Vagina (tissue), 2 donors: ENCODE results near the gene CASP5.

Source experiments
- POLR2A ChIP-seq, 2 donors: fragments of 450-650 bp; IDR thresholded peaks; one replicate each; pipeline ENCODE4 v1.6.1; 2017; ENCODE audit warnings: antibody characterized with exemption in 2 of 2, mild to moderate bottlenecking in 2 of 2, moderate library complexity in 2 of 2
- POLR2AphosphoS5 ChIP-seq, 2 donors: sonication (generic); formaldehyde crosslinking; IDR thresholded peaks; one replicate each; pipeline ENCODE4 v1.9.0; 2017; ENCODE audit warnings: antibody characterized with exemption in 2 of 2, mild to moderate bottlenecking in 2 of 2, low read depth in 1 of 2; ENCODE audit not compliant: insufficient read depth in 1 of 2
- TF ChIP-seq, protein P1 (sequence below), 3 experiments: fragments of 450-650 bp in 2 of 3; fragments of 200-600 bp in 1 of 3; sonication (generic) in 1 of 3; IDR thresholded peaks; one replicate each; pipeline ENCODE4 v1.5.1; 2017 to 2019; ENCODE audit warnings: antibody characterized with exemption in 3 of 3, mild to moderate bottlenecking in 2 of 3, moderate library complexity in 2 of 3

DNA sequence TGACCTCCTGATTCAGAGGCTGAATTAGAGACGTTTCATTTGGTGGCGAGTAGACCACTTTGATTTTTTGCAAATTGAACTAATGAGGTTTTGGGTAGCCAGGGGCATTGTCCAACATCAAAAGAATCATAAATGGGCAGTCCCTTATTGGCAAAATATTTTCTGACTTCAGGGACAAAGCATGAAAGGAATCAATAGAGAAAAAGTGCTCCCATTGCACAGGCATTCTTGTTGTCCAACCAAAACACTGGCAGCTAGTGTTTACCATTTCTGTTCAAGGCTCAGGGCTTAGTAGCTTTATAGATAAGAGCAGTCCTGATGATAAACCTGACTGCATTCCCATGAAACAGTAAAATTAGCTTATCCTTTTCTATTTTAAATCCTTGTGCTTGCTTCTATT lies 28.6 kb upstream of the CASP5 start:
- TF ChIP-seq, protein P1, sequence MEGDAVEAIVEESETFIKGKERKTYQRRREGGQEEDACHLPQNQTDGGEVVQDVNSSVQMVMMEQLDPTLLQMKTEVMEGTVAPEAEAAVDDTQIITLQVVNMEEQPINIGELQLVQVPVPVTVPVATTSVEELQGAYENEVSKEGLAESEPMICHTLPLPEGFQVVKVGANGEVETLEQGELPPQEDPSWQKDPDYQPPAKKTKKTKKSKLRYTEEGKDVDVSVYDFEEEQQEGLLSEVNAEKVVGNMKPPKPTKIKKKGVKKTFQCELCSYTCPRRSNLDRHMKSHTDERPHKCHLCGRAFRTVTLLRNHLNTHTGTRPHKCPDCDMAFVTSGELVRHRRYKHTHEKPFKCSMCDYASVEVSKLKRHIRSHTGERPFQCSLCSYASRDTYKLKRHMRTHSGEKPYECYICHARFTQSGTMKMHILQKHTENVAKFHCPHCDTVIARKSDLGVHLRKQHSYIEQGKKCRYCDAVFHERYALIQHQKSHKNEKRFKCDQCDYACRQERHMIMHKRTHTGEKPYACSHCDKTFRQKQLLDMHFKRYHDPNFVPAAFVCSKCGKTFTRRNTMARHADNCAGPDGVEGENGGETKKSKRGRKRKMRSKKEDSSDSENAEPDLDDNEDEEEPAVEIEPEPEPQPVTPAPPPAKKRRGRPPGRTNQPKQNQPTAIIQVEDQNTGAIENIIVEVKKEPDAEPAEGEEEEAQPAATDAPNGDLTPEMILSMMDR (IDR thresholded peaks at IDR 0.05): no peak
- TF ChIP-seq POLR2A (IDR thresholded peaks at IDR 0.05) (no peak), POLR2AphosphoS5 (IDR thresholded peaks at IDR 0.05; ENCODE audit: insufficient read depth in 1 of 2, low read depth in 1 of 2) (no peak)
